ENCODE measurements around the gene LGMN. TPM values are rescaled to one million over a fixed set of nuclear protein-coding genes. Genes with fewer than 3 reads are reported as not detected.

Gene LGMN
- total RNA-seq, 1 experiment from 2014 or later, result 94.2 TPM

GRCh38 chr14:92659765-92660561, 88.5 kb downstream of the LGMN start:
- DNase-seq, result no peak
- POLR2A ChIA-PET, result interaction anchor here (0.5 kb wide), 1 partner anchor 200 kb away, joined by 6 read pairs; no protein-coding TSS in a partner anchor
- peaks cover 6% of the 10 kb centered on the region for H3K36me3 Mint-ChIP-seq (ENCODE audit: insufficient read depth, unreplicated experiment)
- Histone ChIP-seq H3K36me3 (ENCODE audit: control insufficient read depth, insufficient read depth, low read length) (no peaks in the 10 kb centered on the region), H3K4me3 (ENCODE audit: low read depth, low read length) (no peak overlapping the region), H3K4me1 (no peaks in the 10 kb centered on the region), H3K9me3 (no peaks in the 10 kb centered on the region), H3K27me3 (replicated peaks; ENCODE audit: control insufficient read depth, insufficient read depth, low read length) (no peaks in the 10 kb centered on the region)
- no peaks in the 10 kb centered on the region for H3K9me3 Mint-ChIP-seq (ENCODE audit: unreplicated experiment)
- intact Hi-C loops (cut with micrococcal nuclease; ENCODE audit: unreplicated experiment), result no loop called here
- CTCF ChIA-PET, result no interaction called here
- no TSS peak for BruUV-seq (replicated peaks)
- H3K27me3 Mint-ChIP-seq (ENCODE audit: insufficient read depth, unreplicated experiment), result no peaks in the 10 kb centered on the region
- H3K27ac Mint-ChIP-seq (ENCODE audit: unreplicated experiment), result no peak overlapping the region
- no peak overlapping the region for H3K4me3 Mint-ChIP-seq (ENCODE audit: unreplicated experiment)
- TF ChIP-seq CTCF (IDR thresholded peaks at IDR 0.05; ENCODE audit: insufficient read depth in 1 of 2, low read depth in 1 of 2, low read length in 1 of 2, severe bottlenecking in 1 of 2, unreplicated experiment in 1 of 2), result no peak
- H3K4me1 Mint-ChIP-seq (ENCODE audit: low read depth, unreplicated experiment), result no peaks in the 10 kb centered on the region

GRCh38 chr14:92658684-92659083, 89.7 kb downstream of the LGMN start:
- intact Hi-C loops (cut with micrococcal nuclease; ENCODE audit: unreplicated experiment), result no loop called here
- no peaks in the 10 kb centered on the region for H3K9me3 Mint-ChIP-seq (ENCODE audit: unreplicated experiment)
- no peaks in the 10 kb centered on the region for H3K4me1 Mint-ChIP-seq (ENCODE audit: low read depth, unreplicated experiment)
- H3K4me3 Mint-ChIP-seq (ENCODE audit: unreplicated experiment), result no peak overlapping the region
- ChIA-PET POLR2A (no interaction called here), CTCF (no interaction called here)
- BruUV-seq (replicated peaks), result no TSS peak
- H3K27me3 Mint-ChIP-seq (ENCODE audit: insufficient read depth, unreplicated experiment), result no peaks in the 10 kb centered on the region
- Histone ChIP-seq H3K27me3 (replicated peaks; ENCODE audit: control insufficient read depth, insufficient read depth, low read length) (no peaks in the 10 kb centered on the region), H3K4me1 (no peaks in the 10 kb centered on the region), H3K9me3 (no peaks in the 10 kb centered on the region), H3K36me3 (ENCODE audit: control insufficient read depth, insufficient read depth, low read length) (no peaks in the 10 kb centered on the region), H3K4me3 (ENCODE audit: low read depth, low read length) (no peak overlapping the region)
- no peak for TF ChIP-seq CTCF (IDR thresholded peaks at IDR 0.05; ENCODE audit: insufficient read depth in 1 of 2, low read depth in 1 of 2, low read length in 1 of 2, severe bottlenecking in 1 of 2, unreplicated experiment in 1 of 2)
- no peak for DNase-seq
- peaks cover 1% of the 10 kb centered on the region for H3K36me3 Mint-ChIP-seq (ENCODE audit: insufficient read depth, unreplicated experiment)
- H3K27ac Mint-ChIP-seq (ENCODE audit: unreplicated experiment), result no peak overlapping the region

GRCh38 chr14:92658160-92658559, 90.3 kb downstream of the LGMN start:
- Mint-ChIP-seq H3K27ac (ENCODE audit: unreplicated experiment) (no peak overlapping the region), H3K4me1 (ENCODE audit: low read depth, unreplicated experiment) (no peaks in the 10 kb centered on the region), H3K4me3 (ENCODE audit: unreplicated experiment) (no peak overlapping the region), H3K36me3 (ENCODE audit: insufficient read depth, unreplicated experiment) (peaks cover 7% of the 10 kb centered on the region), H3K9me3 (ENCODE audit: unreplicated experiment) (no peaks in the 10 kb centered on the region), H3K27me3 (ENCODE audit: insufficient read depth, unreplicated experiment) (no peaks in the 10 kb centered on the region)
- intact Hi-C loops (cut with micrococcal nuclease; ENCODE audit: unreplicated experiment), result no loop called here
- no peak for DNase-seq
- no peak for TF ChIP-seq CTCF (IDR thresholded peaks at IDR 0.05; ENCODE audit: insufficient read depth in 1 of 2, low read depth in 1 of 2, low read length in 1 of 2, severe bottlenecking in 1 of 2, unreplicated experiment in 1 of 2)
- Histone ChIP-seq H3K36me3 (ENCODE audit: control insufficient read depth, insufficient read depth, low read length) (no peaks in the 10 kb centered on the region), H3K4me3 (ENCODE audit: low read depth, low read length) (no peak overlapping the region), H3K9me3 (no peaks in the 10 kb centered on the region), H3K4me1 (no peaks in the 10 kb centered on the region), H3K27me3 (replicated peaks; ENCODE audit: control insufficient read depth, insufficient read depth, low read length) (no peaks in the 10 kb centered on the region)
- no TSS peak for BruUV-seq (replicated peaks)
- CTCF ChIA-PET, result no interaction called here
- POLR2A ChIA-PET, result no interaction called here

All from Caco-2 (cell line).